ACC112 (cell line): Measurements from ENCODE around the gene FLNB.

ENCODE experiments used
- H2AFZ ChIP-seq: fragments of 200-600 bp; sonication (generic); one replicate; pipeline ENCODE4 v1.6.0; 2017; ENCODE audit warnings: antibody characterized with exemption, low read length; ENCODE audit not compliant: unreplicated experiment
- H3K27ac ChIP-seq: fragments of 200-600 bp; sonication (generic); 2 replicates; pipeline ENCODE4 v1.5.1; 2014; ENCODE audit warnings: low read depth, mild to moderate bottlenecking, antibody characterized with exemption, low read length, moderate library complexity
- H3K27me3 ChIP-seq: fragments of 200-600 bp; sonication (generic); 2 replicates; pipeline ENCODE4 v1.6.1; 2014; ENCODE audit warnings: mild to moderate bottlenecking, antibody characterized with exemption, low read length, moderate library complexity, mixed read lengths; ENCODE audit not compliant: insufficient read depth
- H3K36me3 ChIP-seq: fragments of 200-600 bp; sonication (generic); 2 replicates; pipeline ENCODE4 v1.6.1; 2016; ENCODE audit warnings: mild to moderate bottlenecking, antibody characterized with exemption, low read length, moderate library complexity, mixed read lengths; ENCODE audit not compliant: insufficient read depth
- H3K4me1 ChIP-seq: fragments of 200-600 bp; sonication (generic); one replicate; pipeline ENCODE4 v1.6.1; 2016; ENCODE audit warnings: low read length, mixed read lengths; ENCODE audit not compliant: insufficient read depth, unreplicated experiment, control insufficient read depth
- H3K4me3 ChIP-seq: fragments of 200-600 bp; sonication (generic); 2 replicates; pipeline ENCODE4 v1.5.1; 2014; ENCODE audit warnings: mild to moderate bottlenecking, low read depth, low read length
- H3K79me2 ChIP-seq: fragments of 200-600 bp; sonication (generic); one replicate; pipeline ENCODE4 v1.6.0; 2016; ENCODE audit warnings: low read length; ENCODE audit not compliant: control insufficient read depth, unreplicated experiment, insufficient read depth

FLNB gene

GRCh38 chr3:58079773-58080172 is 71.6 kb downstream of the FLNB start:
- no peak overlapping the region for H2AFZ ChIP-seq
- H3K4me3 ChIP-seq, result no peak overlapping the region
- peaks cover 3% of the 10 kb centered on the region for H3K4me1 ChIP-seq
- 0 out of 2 replicates have a peak, but pooled peaks cover 12% of the 10 kb centered on the region for H3K36me3 ChIP-seq
- no peak overlapping the region for H3K27ac ChIP-seq
- no peaks in the 10 kb centered on the region for H3K27me3 ChIP-seq
- peaks cover 20% of the 10 kb centered on the region for H3K79me2 ChIP-seq

GRCh38 chr3:58082047-58082446 is 73.8 kb downstream of the FLNB start:
- peaks cover 3% of the 10 kb centered on the region for H3K4me1 ChIP-seq

GRCh38 chr3:58084166-58084565 is 75.9 kb downstream of the FLNB start:
- Histone ChIP-seq H3K79me2 (peaks cover 20% of the 10 kb centered on the region), H3K27ac (no peak overlapping the region), H3K4me1 (peaks cover 3% of the 10 kb centered on the region)

More at GRCh38 chr3:58082047-58082446, 73.8 kb downstream of the FLNB start:
- Histone ChIP-seq H2AFZ (no peak overlapping the region), H3K36me3 (peaks cover 21% of the 10 kb centered on the region; the same call in 1 of the 2 replicates), H3K27ac (no peak overlapping the region), H3K4me3 (no peak overlapping the region), H3K27me3 (no peaks in the 10 kb centered on the region), H3K79me2 (peaks cover 20% of the 10 kb centered on the region)

GRCh38 chr3:58084788-58085543 is 76.7 kb downstream of the FLNB start:
- Histone ChIP-seq H3K79me2 (peaks cover 20% of the 10 kb centered on the region), H3K27ac (no peak overlapping the region), H3K36me3 (peaks cover 9% of the 10 kb centered on the region; the same call in 1 of the 2 replicates), H3K4me3 (no peak overlapping the region), H3K4me1 (peaks cover 3% of the 10 kb centered on the region), H2AFZ (no peak overlapping the region), H3K27me3 (no peaks in the 10 kb centered on the region)

More at GRCh38 chr3:58084166-58084565, 75.9 kb downstream of the FLNB start:
- H2AFZ ChIP-seq, result no peak overlapping the region
- no peaks in the 10 kb centered on the region for H3K27me3 ChIP-seq
- H3K36me3 ChIP-seq, result peaks cover 9% of the 10 kb centered on the region; the same call in 1 of the 2 replicates
- H3K4me3 ChIP-seq, result no peak overlapping the region

GRCh38 chr3:58085616-58086015 is 77.4 kb downstream of the FLNB start:
- no peak overlapping the region for H3K4me3 ChIP-seq
- H3K27ac ChIP-seq, result no peak overlapping the region
- peaks cover 3% of the 10 kb centered on the region for H3K4me1 ChIP-seq
- H3K79me2 ChIP-seq, result peaks cover 20% of the 10 kb centered on the region
- no peaks in the 10 kb centered on the region for H3K27me3 ChIP-seq
- no peak overlapping the region for H2AFZ ChIP-seq
- H3K36me3 ChIP-seq, result peaks cover 9% of the 10 kb centered on the region; the same call in 1 of the 2 replicates

GRCh38 chr3:58088501-58088900 is 80.3 kb downstream of the FLNB start:
- Histone ChIP-seq H3K27ac (no peak overlapping the region), H3K36me3 (peaks cover 9% of the 10 kb centered on the region; the same call in 1 of the 2 replicates), H3K79me2 (peaks cover 18% of the 10 kb centered on the region), H3K4me1 (peaks cover 3% of the 10 kb centered on the region), H3K27me3 (no peaks in the 10 kb centered on the region), H2AFZ (no peak overlapping the region), H3K4me3 (no peak overlapping the region)

- Histone ChIP-seq H3K27me3 (no peaks in the 10 kb centered on the region), H3K27ac (no peak overlapping the region), H3K4me1 (peaks cover 4% of the 10 kb centered on the region), H3K36me3 (peaks cover 12% of the 10 kb centered on the region; the same call in 1 of the 2 replicates), H2AFZ (no peak overlapping the region), H3K4me3 (no peak overlapping the region), H3K79me2 (peaks cover 7% of the 10 kb centered on the region)
These were observed 82.1 kb downstream of the FLNB start for GRCh38 chr3:58090351-58090750.

- H3K4me1 ChIP-seq, result peaks cover 4% of the 10 kb centered on the region
- H3K27ac ChIP-seq, result peak overlapping the region; percentile 64; the same call in 1 of the 2 replicates
- peaks cover 4% of the 10 kb centered on the region; the same call in 1 of the 2 replicates for H3K36me3 ChIP-seq
- H3K4me3 ChIP-seq, result no peak overlapping the region
- H3K27me3 ChIP-seq, result no peaks in the 10 kb centered on the region
- H2AFZ ChIP-seq, result no peak overlapping the region
- peaks cover 4% of the 10 kb centered on the region for H3K79me2 ChIP-seq
These were observed 84.3 kb downstream of the FLNB start for GRCh38 chr3:58092521-58092920.

GRCh38 chr3:58093574-58094195 is 85.5 kb downstream of the FLNB start:
- Histone ChIP-seq H2AFZ (no peak overlapping the region), H3K4me1 (peaks cover 4% of the 10 kb centered on the region), H3K79me2 (peaks cover 4% of the 10 kb centered on the region), H3K27me3 (no peaks in the 10 kb centered on the region), H3K27ac (peak overlapping the region; percentile 64), H3K36me3 (peaks cover 4% of the 10 kb centered on the region; the same call in 1 of the 2 replicates), H3K4me3 (no peak overlapping the region)

GRCh38 chr3:58094657-58095056 is 86.4 kb downstream of the FLNB start:
- H2AFZ ChIP-seq, result no peak overlapping the region
- peaks cover 4% of the 10 kb centered on the region for H3K4me1 ChIP-seq
- H3K4me3 ChIP-seq, result no peak overlapping the region
- peaks cover 4% of the 10 kb centered on the region for H3K79me2 ChIP-seq
- H3K27ac ChIP-seq, result peak overlapping the region; percentile 54; the same call in 1 of the 2 replicates
- H3K36me3 ChIP-seq, result peaks cover 7% of the 10 kb centered on the region; the same call in 1 of the 2 replicates
- no peaks in the 10 kb centered on the region for H3K27me3 ChIP-seq
